ENCODE results near the gene SPTB.
A peak's percentile ranks its signal among the peaks of the same experiment; 100 is the strongest.

Gene SPTB

DNA sequence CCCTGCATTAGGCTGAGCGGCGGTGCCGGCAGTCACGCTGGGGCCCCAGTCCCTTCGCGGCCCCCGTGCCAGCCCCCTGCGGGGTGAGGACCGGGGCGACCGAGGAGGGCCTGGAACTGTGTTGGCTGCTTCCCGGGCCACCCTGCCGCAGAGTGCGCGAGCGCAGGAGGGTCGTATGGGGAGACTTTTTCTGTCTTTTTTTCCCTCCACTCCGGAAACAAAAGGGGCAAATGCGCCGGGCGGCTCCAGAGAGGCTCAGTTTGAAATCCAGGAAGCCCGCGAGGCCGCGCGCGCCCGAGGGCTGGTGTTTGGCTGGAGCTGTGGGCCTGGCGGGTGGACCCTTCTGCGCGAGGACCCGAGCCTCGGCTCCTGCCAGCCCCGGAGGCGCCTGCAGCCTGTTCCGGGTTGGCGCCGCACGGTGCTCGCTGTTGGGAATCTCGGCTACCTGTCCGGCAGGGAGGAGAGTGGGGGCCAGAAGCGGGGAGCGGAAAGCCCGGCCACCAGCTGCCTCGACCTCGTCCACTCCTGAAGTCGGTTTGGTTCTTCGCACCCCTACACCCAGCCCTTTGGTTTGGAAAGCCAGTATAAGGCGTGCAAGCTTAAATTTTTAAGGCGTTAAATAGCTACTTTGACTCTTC lies 174.8 kb downstream of the SPTB start:
- peak in 1 of 2 experiments; percentile 31 for DNase-seq

DNA sequence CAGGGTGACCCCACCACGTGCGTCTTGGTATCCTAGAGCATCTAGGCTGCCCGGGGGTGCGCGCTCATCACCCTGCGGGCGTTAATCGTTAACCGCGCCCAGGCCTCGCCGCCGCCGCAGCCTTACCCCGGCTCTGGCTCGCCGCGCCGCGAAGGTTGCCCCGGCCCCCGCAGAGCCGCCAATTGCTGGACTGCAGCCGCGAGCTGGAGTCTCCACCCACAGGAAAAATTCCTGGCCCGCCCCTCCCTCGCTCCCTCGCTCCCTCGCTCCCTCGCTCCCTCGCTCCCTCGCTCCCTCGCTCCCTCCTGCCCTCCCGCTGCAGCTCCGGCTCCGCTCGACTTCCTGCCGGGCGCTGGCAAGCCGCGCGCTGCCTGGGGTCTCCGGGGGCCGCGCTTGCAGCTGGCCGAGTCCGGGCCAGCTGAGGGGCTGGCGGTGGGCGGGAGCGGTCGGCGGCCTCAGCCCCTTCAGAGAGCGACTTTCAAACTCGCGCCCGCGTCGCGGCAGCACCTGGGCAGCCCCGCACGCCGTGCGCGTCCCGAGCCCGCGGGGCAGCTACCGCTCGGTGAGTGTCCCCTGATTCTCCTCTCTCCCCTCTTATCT lies 175.5 kb downstream of the SPTB start, which contains the start of gene PLEKHG3:
PLEKHG3 (plus strand) TSS at position 282 of the 600 bp plus-strand sequence. CDS start 23,208 bp downstream, outside the sequence.
- peak; percentile 19 to 25 for DNase-seq

DNA sequence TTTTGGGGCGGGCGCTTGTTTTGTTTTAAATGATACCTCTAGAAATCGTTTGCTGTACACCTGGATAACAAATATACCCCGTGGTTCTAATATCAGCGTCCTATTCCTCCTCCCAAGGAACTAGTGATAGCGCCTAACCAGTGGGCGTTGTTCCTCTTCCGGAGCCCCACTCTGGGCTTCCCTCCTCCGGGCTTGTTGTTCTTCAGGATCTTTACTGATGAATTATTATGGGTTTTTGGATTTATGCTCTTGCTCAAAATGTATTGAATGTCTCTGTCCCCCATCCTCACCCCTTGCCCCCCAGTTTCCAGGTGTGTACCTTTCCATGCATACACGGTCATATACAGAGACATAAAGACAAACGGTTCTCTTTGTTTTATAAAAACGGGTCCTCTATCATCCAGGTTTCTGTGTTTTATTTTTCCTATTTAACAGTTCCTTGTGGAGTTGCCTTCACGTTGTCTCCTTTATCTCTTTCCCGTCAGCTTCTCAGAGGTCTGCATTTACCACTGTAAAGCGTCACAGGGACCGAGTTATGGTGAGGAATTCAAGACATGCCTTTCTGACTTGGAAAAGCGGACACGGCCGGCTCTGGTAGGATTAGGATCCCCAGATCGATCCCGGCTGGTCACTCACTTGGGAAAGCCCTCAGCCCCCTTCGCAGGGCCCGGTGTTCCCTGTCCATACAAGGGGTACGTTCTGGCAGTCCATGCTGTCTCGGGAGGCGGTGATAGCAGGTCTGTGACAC lies 176.1 kb downstream of the SPTB start:
- no peak for DNase-seq

DNA sequence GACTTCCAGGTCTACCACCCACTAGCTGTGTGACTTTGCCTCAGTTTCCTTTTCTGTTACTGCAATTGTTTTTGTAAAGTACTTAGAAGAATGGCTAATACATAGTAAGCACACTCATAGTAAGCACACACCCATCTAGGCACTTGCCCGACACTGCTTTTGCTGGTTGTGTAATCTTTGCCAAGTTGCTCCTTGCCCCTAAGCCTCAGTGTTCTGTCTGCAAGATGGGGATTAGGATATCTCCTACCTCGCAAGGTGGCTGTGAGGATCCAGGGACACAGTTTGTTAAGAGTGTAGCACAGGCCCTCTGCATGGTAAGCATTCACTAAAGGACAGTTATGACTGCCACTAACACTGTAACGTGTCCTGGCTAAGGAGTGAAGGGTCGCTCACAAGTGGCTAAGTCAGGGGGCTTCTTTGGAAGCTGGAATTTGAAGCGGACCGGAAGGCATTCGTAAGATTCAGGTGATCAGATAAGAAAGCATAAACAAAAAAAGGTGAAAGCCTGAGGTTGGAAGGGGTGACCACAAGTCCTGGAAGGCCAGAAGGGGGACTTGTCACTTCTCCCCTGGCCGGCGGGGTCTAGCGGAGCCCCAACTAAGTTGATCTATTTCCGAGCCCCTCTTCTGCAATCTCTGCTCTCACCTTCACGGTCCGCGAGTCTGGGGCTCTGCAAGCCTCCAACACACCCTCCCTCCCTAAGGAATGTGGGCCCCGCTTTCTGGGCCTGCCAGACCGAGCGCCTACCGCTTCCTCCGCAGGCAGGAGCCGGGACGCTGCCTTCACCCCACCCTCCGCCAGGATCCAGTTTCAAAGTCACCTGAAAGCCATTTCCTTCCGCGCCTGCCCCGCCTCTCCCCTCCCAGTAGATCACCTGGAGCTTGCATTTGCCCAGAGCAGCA lies 177.0 kb downstream of the SPTB start:
- no peak for DNase-seq

DNA sequence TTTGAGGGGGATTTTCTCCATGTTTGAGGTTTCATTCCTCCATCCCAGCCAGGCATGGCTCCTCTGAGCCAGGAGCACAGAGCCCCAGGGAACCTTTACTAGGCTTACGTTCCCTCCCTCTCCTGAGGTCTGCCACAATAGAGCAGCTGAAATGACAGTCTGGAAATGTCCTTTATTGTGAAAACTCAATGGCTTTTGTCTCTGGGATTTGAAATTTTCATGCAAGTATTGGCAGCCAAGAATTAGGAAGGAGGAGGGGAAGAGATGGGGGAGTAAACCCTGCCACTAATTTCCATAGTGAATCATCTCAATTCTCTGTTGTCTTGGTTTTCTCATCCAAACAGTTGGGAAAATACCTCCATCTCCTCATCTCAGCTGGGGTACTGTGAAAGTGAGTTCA lies 178.0 kb downstream of the SPTB start:
- DNase-seq = peak; percentile 26 to 42

DNA sequence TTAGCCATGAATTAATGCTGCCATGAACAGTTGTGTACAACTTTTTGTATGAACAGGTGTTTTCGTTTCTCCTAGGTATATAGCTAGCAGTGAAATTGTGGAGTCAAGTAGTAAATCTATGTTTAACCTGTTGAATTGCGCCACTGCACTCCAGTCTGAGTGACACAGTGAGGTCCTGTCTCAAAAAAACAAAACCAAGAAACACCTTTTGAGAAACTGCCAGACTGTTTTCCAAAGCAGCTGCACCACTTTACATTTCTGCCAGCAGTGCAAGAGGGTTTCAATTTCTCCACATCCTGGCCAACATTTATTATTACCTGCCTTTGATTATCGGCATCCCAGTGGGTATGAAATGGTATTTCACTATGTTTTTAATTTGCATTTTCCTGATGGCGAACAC lies 178.8 kb downstream of the SPTB start:
- DNase-seq = no peak

DNA sequence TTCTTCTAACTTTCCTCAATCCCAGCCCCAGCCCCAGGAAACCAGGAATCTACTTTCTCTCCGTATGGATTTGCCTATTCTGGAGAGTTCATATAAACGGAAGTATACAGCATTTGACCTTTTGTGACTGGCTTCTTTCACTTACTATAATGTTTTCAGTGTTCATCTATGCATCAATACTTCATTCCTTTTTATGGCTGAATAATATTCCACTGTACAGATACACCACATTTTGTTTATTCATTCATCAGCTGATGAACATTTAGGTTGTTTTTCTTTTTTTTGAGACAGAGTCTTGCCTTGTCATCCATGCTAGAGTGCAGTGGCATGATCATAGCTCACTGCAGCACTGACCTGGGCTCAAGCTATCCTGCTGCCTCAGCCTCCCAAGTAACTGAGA lies 179.4 kb downstream of the SPTB start:
- no peak for DNase-seq

DNA sequence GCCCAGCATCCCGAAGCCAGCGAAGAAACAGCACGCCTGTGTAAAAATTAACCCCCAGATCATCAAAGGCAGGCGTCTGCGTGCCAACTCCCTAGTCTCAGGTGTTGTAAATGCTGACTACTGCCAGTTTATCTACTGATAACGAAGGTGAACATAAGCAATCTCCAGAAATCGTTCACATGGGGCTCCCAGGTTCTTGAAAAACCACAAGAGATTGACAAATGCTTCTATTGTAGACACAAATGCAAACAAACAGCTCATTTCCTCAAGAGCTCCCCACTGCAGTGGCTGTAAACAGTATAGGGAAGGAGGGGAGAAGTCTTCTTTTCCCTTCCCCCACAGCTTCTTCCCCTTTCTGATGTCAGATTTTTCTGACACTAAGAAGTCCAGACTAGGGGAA lies 180.8 kb downstream of the SPTB start:
- DNase-seq = no peak

DNA sequence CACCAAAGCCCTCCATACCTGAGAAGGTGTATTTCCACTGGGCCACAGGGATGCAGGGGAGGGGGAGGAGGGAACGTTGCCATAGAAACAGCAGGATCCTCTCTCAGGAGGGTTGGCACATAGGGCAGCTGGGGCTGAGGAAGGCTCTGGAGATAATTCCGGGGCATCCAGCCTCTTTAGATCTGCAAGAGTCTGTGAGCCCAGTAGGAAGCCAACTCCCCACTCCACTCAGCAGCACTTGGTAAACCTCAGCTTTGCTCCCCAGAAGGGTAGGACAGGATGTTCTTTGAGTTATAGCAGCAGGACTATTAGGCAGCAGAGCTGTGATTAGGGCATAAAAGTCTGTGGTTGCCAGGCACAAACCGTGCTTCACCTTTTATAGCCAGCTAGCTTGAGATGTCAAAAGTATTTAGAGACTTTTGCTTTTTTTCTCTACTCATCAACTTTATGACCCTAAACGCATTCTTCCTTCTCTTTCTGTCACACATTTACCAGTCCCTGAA lies 183.3 kb downstream of the SPTB start:
- no peak for DNase-seq

Data from NCI-H1930 (cell line).